ENCODE data around the gene ING5.
A peak's percentile ranks its signal among the peaks of the same experiment; 100 is the strongest.
"Not testable (repeated sequence)": the region's sequence is repeated elsewhere in the genome, so short reads cannot be mapped to it uniquely, and the experiment has no call there.

ING5 gene

DNA sequence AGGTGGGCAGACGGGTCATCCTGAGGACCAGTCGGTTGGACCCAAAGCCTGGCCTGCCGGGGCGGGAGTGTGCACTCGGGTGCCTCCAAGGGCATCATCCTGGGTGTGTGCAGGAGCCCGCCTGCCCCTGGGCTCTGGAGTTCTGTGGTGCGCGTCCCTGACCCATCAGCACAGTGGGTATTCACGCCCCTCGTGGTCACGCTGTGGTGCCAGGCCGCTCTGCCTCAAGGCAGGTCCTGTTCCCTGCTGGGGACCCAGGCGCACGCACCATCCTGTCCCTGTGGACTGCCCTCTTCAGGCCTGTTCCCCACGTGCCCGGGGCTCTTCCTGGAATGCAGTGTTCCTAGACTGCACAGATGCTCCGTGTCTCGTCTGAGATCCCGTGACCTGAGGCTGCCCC, 18.3 kb downstream of the ING5 start:
- DNase-seq, result no peak

DNA sequence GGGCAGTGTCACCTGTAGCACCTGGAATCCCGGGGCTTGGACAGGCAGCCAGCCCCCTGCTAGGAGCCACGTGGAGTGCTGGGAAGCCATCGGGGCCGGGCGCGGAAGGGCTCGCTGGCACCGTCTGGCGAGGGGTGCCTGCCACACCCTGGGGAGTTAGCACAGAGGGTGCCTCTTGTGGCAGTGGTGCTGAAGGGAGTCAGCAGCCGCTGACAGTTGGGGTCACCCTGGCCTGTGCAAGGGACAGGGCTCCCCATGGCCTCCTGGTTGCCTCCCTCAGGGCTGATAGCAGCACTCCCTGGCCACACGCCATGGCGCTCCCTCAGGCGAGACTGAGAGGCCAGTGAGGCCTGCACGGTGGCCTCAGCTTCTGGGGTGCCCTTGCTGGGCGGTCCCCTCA, 18.7 kb downstream of the ING5 start:
- no peak for DNase-seq

DNA sequence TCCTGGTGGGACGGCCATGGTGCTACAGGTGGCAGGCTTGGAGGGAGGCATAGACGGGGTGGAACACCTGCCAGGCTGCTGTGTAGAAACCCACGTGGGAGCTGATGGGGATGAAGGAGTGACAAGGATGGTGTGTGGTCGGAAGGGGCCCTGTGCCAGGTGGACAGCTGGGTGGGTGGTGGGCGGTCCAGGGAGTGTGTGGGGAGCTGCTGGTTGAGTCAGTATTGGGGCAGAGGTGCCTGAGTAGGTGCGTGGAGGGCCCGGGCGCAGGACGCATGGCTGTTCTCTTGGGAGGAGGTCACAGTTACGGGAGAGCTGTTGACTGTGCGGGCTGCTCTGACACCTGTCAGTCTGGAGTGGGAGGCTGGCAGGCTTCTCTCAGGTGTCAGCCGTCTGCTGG, 20.0 kb downstream of the ING5 start:
- peak; percentile 6 for DNase-seq

DNA sequence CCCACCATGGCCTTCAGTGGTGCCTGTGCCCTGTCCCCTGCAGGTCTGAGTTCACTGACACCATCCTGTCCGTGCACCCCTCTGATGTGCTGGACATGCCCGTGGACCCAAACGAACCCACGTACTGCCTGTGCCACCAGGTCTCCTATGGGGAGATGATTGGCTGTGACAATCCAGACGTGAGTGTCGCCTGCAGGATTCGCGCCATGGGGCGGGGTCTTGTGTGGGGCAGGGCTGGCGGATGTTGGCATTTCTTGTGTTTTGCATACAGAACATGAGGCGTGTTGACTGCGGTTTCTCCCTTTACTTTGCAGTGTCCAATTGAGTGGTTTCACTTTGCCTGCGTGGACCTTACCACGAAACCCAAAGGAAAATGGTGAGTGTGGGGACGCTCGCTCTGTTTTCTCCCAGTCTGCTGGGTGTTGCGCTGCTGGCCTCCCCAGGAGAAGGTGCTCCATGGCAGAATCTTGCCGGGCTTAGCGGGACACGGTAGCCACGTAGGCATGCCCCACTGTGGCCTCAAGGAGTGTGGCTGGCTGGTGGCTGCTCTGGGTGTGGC, 21.1 kb downstream of the ING5 start:
- no peak for DNase-seq

DNA sequence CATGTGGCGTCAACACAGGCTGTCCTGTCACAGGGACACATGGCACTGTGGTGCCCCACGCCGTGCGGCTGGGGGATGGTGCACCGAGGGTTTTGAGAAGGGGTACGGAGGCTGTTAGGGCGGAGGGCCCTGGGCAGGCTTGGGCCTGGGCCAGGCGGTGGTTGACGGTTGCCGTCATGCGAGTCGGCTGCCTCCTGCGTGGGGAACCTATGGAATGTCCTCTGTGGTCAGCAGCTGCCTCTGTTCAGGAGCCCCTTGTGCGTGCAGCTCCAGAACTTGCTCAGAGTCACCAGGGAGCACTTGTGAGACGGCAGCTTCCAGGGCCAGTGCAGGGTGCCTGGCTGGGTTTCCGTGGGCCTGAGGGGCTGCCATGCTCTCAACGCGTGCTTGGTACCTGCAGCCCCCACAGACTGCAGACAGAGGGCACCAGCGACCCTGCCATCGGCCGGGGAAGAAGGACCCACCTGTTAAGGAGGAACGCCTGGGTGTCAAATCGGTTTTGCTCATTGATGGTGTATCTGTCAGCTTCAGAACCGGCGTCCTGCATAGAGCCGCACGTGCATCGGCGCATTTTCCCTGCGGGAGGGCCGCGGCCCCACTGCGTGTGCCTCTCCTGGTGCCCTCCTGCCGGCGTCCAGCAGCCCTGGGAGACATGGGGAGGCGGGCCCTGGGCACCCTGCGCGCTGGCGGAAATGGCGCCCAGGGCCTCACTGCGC, 22.6 kb downstream of the ING5 start:
- DNase-seq, result no peak

DNA sequence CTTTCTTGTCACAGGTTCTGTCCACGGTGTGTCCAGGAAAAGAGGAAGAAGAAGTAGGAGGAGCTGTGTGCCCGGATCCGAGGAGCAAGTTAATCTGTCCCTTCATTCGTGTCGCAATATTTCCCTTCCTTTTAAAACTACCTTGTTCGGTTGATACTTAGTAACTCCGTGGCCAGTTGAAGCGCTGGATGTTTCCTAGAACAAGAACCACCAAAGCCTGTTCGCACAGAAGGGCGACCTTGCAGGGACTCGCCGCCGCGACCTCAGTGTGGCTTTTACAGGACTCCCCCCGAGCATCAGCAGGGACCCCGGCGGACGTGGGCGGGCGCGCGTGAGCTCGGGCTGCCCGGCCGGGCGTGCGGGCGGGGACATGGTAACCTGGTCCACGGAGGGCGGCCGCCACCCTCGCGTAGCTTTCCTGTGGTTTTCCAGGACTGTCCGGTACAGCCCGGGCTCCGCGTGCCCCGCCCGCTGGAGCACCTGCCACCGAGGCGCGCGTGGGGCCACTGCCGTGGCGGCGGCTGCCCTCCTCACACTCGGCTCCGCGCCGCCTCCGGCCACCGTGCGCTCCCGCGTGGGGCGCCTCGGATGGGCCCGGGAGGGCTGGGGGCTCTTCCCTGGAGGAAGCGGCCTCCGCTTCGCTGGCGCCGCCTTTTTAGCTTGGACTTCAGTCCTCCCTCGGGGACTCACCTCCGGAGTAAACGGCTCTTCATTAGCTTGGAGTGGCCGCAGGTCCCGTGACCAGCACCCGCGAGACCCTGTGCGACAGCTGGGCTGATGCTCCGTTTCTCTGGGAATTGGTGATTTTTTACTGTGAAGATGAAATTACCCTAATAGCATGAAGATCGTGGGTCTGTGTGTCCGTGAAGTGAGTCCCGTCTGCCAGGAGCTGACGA, 23.4 kb downstream of the ING5 start:
- no peak for DNase-seq

DNA sequence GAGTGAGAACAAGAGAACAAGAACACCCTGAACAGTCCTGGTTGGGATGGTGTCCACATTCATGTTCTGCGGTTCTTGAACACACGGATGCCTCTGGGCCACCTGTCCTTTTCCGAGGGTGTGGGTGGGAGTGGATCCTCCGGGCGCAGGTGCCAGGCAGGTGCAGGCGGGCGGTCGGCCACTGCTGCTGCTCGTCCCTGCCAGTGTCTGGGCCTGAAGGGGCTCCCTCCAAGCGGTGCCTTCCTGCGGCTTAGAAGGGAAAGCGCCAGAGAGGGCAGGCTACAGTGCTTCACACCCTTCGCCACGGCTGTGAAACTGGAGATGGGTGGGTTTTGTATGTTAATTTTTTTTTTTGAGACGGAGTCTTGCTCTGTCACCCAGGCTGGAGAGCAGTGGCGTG, 24.6 kb downstream of the ING5 start:
- DNase-seq, result no peak

DNA sequence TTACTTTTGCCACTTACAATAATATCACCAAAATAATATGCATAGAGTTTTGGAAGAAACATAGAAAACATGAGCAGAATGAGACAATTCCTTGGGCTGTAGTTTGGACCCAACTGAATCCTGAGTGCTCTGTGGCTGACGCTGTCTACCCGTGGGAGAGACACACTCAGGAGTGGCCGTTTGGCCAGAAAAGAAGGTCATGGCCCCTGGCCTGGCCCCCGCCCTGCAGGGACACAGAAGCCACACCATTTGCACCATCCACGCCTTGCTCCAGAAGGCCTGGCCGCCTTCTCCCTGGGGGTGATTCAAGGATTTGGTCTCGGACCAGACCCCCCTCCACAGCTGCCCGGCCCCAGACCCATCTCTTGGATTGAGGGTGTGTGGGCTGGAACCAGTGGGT, 26.2 kb downstream of the ING5 start:
- no peak for DNase-seq

DNA sequence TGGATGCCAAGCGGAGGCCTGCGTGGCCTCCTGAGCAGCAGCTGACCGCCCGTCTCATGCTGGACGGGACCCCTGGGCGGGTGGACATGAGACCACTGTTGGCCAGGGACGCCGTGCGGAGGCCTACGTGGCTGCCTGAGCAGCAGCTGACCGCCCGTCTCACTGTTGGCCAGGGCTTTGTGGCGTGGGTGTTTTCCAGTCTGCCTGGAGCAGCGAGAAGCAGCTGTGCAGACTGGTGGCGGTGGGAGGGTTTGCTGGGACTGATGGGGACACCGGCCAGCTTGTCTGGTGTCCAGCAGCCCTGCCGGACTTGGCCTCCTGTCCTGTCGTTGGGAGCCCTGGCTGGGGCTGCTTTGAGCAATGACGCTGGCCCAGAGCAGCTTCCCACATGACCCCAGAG, 26.8 kb downstream of the ING5 start:
- no peak for DNase-seq

DNA sequence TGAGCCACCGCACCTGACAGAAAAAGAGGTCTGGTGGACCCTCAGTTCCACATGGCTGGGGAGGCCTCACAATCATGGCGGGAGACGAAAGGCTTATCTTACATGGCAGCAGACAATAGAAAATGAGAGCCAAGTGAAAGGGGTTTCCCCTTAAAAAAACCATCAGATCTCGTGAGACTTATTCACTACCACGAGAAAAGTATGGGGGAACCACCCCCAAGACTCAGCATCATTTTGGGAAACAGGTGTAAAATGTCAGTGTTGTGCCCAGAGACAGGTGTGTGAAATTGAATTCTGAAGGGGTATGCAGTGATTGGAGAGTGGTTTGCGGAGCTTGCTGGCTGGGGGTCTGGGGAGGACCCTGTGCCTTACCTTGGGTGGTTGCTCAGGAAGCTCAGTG, 28.0 kb downstream of the ING5 start:
- no peak for DNase-seq

DNA sequence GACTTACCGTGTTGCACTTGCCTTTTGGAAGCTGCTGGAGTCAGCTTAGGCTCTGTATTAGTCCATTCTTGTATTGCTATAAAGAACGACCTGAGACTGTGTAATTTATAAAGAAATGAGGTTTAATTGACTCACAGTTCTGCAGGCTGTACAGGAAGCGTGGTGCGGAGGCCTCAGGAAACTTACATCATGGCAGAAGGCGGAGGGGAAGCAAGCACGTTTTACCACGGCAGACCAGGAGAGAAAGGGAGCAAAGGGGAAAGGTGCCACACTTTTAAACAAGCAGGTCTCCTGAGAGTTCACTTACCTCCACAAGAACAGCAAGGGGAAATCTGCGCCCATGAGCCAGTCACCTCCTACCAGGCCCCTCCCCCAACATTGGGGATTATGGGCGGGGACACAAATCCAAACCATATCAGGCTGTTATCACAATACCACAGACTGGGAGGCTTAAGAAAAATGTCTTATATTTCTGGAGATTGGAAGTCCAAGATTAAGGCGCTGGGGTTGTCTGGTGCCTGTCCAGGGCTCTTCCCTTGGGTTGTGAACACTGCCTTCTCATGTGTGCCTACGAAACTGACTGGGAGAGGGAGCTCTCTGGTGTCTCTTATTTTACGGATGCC, 28.9 kb downstream of the ING5 start:
- DNase-seq, result no peak

DNA sequence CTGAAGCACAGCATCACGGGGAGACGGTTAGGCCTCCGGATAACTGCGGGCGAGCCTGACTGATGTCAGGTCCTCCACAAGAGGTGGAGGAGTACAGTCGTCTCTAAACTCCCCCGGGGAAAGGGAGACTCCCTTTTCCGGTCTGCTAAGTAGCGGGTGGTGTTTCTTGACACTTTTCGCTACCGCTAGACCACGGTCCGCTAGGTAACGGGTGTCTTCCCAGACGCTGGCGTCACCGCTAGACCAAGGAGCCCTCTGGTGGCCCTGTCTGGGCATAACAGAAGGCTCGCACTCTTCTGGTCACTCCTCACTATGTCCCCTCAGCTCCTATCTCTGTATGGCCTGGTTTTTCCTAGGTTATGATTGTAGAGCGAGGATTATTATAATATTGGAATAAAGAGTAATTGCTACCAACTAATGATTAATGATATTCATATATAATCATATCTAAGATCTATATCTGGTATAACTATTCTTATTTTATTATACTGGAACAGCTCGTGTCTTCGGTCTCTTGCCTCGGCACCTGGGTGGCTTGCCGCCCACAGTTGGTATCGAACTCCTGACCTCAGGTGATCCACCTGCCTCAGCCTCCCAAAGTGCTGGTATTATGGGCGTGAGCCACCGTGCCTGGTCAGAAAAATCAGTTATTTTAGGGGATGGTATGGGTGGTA, 30.8 kb downstream of the ING5 start:
- DNase-seq, result not testable (repeated sequence)

DNA sequence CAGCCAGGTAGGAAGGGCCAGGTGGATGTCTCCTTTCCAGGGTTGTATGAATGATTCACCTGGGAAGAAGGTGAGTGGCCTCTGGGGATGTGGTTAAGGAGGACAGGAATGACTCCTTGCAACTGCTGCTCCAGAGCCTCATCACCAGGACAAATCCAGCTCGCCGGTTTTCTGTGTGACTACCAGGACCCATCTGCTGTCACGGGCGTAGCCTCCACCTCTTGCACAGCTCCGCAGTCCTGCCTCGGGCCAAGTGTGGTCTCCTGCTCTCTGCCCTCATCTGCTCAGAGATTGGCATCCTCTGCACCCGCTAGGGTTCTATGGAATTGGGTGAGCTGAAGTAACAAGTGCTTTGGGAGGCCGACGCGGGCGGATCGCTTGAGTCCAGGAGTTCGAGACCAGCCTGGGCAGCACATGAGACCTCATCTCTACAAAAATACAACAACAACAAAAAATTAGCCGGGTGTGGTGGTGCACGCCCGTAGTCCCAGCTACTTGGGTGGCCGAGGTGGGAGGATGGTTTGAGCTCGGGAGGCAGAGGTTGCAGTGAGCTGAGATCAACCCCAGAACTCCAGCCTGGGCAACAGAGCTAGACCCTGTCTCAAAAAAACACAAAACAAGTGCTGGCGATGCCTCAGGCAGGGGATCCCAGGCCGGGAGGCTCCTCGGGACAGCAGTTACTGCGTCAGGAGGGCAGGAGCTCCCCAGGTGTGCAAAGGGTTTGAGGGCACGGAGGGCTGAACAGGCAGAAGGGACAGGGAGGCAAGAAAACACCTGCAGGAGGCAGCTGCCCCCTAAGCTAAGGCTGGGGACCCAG, 31.8 kb downstream of the ING5 start:
- DNase-seq, result no peak

DNA sequence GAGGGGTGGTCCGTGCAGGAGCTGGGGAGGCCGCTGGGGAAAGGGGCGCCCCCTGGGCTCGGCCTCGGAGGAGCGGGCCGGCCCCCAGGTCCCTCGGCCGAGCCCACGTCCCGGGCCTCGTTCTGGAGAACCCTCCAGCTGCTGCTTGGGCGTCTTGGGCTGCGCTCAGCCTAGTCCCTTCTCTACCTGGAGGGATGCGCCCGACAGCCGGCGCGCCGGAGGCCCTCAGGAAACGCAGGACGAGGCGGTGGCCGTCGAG, 32.3 kb downstream of the ING5 start:
- DNase-seq, result no peak

DNA sequence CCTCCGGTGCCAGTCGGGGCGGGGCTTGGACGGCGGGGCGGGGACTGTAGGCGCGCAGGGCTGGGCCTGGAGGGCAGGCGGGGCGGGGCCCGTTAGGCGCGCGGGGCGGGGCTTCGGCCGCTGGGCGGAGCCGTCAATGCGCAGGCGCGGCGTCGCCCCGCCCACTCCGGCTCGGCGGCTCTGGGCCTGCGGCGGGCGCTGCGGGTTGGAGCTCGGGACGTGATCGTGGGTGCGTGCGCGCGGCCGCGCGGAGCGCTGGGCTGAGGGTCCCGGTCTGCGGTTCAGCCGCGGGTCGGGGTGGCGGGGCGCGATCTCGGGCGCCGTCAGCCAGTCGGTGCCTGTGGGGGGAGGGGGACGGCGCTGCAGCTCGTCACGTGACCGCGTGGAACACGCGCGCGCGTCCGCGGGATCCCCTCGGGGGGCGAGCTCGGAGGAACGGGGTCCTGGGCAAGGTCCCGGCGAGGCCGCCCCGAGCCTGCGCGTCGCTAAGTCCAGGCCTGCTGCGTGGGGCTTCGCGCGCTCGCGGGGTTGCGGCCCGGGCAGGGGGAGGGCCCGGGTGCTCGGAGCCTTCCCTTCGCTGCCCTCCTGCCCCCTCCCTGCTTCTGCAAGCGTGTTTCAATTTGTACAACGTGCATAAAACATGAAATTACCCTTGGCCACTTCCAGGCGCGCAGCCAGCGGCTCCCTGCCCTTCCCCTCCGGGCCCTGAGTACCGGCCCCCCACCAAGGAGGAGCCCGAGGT, 32.8 kb downstream of the ING5 start, which contains the start of gene D2HGDH:
Gene D2HGDH, plus strand, starts transcription at position 164 of the 742 bp plus-strand sequence. CDS start 595 bp downstream, outside the sequence.
- peak; percentile 50 for DNase-seq

DNA sequence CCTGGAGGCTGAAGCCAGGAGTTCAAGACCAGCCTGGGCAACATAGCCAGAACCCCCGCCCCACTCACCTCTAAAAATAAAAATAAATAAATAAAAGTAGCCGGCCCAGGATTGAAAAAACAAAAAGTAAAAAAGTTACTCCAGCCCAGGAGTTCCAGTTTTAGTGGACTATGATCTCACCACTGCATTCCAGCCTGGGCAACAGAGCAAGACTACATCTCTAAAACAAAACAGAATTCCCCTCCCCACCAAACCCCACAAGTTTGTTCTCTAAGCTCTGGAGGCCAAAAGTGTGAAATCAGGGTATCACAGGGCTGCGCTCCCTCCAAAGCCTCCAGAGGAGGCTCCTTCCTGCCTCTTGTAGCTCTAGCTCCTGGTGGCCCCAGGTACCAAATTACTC, 34.3 kb downstream of the ING5 start:
- DNase-seq, result no peak

DNA sequence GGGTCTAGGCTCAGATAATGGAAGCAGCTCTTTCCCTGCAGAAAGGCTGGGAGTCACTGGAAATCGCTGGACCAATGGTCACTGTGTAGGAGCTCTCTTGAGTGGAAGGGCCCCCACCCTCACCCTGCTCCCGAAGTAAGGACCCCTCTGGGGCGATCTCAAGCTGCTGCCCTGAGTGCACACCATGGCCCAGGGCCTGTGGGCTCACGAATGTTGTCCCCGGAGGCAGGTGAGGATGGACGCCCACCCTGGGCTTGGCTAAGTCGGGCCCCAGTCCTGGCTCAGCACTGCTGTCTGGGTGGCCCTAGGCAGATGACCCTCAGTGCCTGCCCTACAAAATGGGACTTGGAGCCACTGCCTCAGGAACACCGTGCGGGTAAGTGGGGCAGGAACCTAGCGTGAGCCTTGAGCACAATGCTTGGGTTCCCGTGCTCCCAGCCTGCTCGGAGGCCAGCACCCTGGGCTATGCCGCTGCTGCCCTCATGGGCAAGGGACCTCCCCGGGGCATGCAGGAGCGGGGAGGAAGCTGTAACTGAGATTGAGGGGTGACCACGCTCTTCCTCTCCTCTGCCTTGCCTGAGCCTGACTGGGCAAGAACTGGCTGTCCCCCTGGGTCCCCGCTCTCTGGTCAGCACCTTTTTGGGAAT, 36.3 kb downstream of the ING5 start:
- DNase-seq, result no peak

DNA sequence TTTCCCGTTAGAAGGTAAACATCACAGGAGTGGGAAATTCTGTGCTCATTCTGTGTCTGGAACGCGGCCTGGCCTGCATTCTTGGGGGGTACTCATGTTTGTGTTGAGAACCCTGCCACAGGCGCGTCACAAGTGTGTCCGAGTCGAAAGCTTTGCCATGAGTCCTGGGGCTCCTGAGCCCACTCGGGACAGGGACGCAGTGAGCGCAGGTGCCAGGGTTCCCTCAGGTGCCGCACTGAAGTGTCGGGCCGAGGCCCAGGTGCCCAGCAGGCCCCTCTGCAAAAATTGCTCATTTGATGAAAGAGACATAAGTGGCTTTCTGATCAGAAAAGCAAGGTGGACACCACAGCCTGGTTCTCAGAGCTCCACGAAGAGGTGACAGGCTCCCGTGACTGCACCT, 37.3 kb downstream of the ING5 start:
- DNase-seq, result no peak

DNA sequence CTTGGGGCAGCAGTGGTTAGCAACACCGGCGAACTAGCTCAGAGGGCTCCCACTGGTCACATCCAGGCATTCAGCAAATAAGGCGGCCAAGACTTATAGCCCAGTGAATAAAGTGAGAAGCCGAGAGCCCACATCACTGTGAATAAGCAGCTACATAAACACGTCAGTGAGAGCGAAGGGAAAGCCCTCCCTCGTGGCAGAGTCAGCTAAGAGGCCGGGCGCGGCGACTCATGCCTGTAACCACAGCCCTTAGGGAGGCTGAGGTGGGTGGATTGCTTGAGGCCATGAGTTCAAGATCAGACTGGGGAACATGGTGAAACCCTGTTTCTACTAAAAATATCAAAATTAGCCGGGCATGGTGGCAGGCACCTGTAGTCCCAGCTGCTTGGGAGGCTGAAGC, 37.8 kb downstream of the ING5 start:
- DNase-seq, result no peak

DNA sequence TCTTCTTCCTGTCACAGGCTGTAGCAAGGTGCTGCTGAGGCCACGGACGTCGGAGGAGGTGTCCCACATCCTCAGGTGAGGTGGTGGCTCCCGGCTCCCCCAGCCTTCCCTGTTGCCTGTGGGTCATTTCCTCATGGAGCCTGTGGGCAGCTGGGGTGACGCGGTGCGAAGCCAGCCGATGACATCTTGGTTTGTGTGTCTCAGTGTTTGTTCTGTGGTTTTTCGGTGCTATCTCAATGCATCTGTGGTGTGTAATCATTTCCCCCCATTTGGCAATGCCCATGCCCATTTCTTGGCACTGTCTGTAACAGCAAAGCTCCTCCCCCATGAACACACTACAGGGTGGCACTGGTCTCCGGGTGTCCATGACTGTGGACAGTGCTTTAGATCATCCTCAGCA, 39.2 kb downstream of the ING5 start:
- no peak for DNase-seq

DNA sequence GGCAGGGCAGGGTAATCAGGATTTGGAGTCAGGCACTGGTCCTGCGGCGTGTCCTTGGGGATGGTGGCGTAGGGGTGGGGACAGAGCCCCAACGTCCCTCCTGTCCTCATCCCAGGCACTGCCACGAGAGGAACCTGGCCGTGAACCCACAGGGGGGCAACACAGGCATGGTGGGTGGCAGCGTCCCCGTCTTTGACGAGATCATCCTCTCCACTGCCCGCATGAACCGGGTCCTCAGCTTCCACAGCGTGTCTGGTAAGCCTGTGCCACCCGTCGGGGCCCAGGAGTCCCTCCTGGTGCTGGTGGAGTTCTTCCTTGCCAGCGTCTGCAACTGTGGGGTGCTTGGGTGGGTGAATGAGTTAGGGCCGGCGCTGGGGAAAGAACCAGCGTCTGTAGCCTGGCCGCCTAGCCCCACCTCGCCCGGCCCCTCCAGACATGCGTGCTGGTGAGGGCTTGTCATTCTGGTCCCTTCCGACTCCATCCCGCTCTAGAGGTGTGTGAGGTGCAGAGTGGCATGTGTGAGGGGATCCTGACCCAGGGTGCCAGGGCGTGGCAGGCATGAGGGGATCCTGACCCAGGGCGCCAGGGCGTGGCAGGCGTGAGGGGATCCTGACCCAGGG, 40.6 kb downstream of the ING5 start:
- no peak for DNase-seq

Measured in NCI-H2171 treated with DMSO at 0.1 percent for 48 hours (cell line).